COLO668 (cell line): Measurements from ENCODE around the gene PRAF2.

Experiments used
- DNase-seq: peaks from one replicate; lab custom pipeline; 2025; ENCODE audit not compliant: unreplicated experiment; lab: John Stamatoyannopoulos, UW

Gene PRAF2

GRCh38 chrX:49075347-49075746, 1.5 kb upstream of the PRAF2 start:
- no peak for DNase-seq

- DNase-seq = no peak
Observed at GRCh38 chrX:49072712-49073095, 1.1 kb downstream of the PRAF2 start.

- DNase-seq = peak; percentile 33
Observed at GRCh38 chrX:49071877-49072711, 1.7 kb downstream of the PRAF2 start.

GRCh38 chrX:49070988-49071387, 2.8 kb downstream of the PRAF2 start:
- DNase-seq = no peak

- DNase-seq = no peak
Observed at GRCh38 chrX:49069038-49069437, 4.8 kb downstream of the PRAF2 start.

GRCh38 chrX:49067285-49068120, 6.3 kb downstream of the PRAF2 start:
- no peak for DNase-seq

DNA sequence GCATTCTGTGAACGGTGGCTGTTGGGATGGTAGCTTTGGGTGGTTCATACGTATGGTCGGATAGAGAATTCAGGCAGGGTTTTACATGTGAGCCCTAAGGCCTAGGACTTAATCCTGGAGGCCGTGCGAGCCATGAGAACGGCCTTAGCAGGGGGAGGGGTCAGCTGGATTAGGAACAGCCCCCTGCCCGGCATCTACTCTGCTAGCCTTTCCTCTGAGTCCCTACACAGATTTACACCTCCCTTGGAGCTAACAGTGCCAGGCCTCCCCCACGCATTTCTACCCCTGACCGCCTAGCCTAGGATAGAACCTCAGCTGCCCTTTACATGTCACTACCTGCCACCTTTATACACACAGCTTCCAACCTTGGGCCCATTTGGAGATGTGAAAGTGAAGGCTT, 7.1 kb downstream of the PRAF2 start:
- no peak for DNase-seq

DNA sequence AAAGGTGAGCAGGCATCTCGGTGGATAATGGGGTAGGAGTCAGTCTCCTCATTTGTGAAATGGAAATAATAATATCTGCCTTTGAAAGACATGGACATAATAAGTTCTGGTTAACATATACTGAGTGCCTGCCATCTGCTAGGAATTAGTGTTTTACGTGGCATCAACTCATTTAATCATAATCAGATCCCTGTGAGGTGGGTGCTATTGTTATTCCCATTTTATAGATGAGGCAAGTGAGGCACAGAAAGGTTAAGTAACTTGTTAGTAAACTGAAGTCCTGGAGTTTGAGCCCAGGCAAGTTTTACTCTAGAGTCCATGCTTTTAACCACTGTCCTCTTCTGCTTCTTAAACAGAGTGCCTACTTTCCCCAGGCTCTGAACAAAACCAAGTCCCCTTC, 7.5 kb downstream of the PRAF2 start:
- no peak for DNase-seq

DNA sequence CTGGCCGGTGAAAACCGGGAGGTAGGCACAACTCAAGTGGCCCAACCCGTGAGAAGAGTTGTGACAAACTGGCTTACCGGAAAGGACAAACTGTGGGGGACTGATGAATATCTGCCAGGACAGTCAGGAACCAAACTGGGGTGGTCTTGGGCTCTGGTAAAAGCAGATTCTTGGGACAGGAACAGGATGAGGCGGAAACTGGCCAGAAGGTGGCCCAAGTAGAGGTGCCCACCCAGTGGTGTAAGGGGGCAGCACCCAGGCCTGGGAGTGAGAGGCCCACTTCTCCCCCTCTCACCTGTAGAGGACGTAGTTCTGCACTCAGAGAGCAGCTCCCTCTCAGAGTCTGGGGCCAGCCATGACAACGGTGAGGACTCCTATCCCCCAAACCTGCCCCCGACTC, 9.1 kb downstream of the PRAF2 start:
- no peak for DNase-seq

- DNase-seq = no peak
Observed at GRCh38 chrX:49064303-49064702, 9.5 kb downstream of the PRAF2 start.

GRCh38 chrX:49063715-49064114, 10.1 kb downstream of the PRAF2 start:
- DNase-seq = no peak

DNA sequence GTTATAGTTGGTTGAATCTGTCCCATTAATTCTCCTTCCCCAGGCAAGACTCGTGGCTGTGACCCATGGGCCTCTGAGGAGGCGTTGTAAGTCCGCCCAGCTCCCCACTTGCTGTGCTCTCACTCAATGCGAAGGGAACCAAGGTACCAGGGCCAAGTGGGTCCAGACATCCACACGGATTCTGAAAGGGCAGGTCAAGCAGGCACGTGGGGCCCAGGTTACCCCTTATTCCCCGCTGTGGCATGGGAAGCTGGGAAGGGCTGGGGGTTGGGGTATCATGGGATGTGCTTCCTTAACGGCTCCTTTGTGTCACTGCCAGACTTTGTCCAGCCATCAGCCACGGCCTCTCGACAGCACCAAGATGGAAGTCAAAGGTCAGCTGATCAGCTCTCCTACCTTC, 11.9 kb downstream of the PRAF2 start:
- no peak for DNase-seq

DNA sequence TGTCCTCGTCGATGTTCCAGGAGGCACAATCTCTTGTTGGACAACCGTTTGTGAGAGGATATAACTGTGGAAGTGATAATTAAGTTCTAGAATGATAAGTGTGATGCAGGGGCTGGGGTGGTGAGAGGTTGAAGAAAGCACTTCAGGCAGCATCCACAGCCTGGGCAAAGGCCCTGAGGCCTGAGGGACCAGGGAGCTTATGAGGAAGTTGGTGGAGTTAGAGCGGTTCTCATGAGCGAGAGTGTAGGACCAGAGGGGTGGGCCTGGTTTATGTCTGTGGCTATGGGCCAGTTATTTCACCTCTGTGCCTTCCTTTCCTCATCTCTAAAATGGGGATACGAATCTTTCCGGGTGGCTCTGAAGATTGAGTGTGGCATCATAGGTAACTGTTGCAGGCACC, 12.3 kb downstream of the PRAF2 start:
- DNase-seq = no peak

- DNase-seq = peak; percentile 74
Observed at GRCh38 chrX:49060914-49061313, 12.9 kb downstream of the PRAF2 start.

DNA sequence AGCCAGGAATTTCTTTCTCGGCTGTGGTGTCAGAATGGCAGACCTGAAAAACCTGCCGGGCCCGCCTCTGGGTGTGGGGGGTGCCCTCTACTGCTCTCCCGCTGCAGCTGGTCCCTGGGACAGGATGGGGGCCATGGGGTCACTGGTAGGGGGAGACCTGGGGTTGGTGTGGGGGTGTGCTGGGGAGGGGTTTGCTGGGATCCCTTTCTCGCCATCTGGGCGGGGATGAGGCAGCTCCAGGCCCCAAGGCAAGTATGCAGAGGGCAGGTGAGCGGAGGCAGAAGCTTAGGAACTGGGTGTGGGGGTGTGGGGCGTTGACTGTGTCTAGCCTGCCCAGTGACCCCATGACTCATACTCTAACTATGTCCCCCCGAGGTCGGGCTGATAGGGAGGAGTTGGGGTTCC, 14.1 kb downstream of the PRAF2 start:
- DNase-seq = peak; percentile 37

GRCh38 chrX:49059201-49059600, 14.6 kb downstream of the PRAF2 start:
- peak; percentile 38 for DNase-seq

GRCh38 chrX:49058794-49059193, 15.0 kb downstream of the PRAF2 start, which contains the start of gene CCDC120:
CCDC120 (plus strand) TSS chrX:49058999; CDS start chrX:49062042, 3,043 bp downstream.
- DNase-seq = peak; percentile 55

GRCh38 chrX:49054073-49054762, 19.6 kb downstream of the PRAF2 start:
- DNase-seq = no peak

GRCh38 chrX:49053223-49054072, 20.4 kb downstream of the PRAF2 start:
- peak; percentile 49 for DNase-seq

GRCh38 chrX:49043987-49044281, 29.9 kb downstream of the PRAF2 start:
- no peak for DNase-seq
